ENCODE measurements around the gene LRRFIP2. TPM values are rescaled to one million over a fixed set of nuclear protein-coding genes. Genes with fewer than 3 reads are reported as not detected.

The LRRFIP2 gene
- total RNA-seq, 1 donor from 2014 or later: 40.0 TPM

GRCh38 chr3:37014620-37015019, 159.8 kb downstream of the LRRFIP2 start:
- no peak overlapping the region for H3K4me3 Mint-ChIP-seq (ENCODE audit: unreplicated experiment)

More at GRCh38 chr3:37014620-37015019, 159.8 kb downstream of the LRRFIP2 start:
- Mint-ChIP-seq H3K27me3 (ENCODE audit: unreplicated experiment) (peaks cover 2% of the 10 kb centered on the region), H3K9me3 (ENCODE audit: unreplicated experiment) (no peaks in the 10 kb centered on the region), H3K36me3 (ENCODE audit: low read depth, unreplicated experiment) (peaks cover 39% of the 10 kb centered on the region), H3K4me1 (ENCODE audit: unreplicated experiment) (no peaks in the 10 kb centered on the region), H3K27ac (ENCODE audit: unreplicated experiment) (no peak overlapping the region)
- no peak for TF ChIP-seq CTCF (IDR thresholded peaks at IDR 0.05; ENCODE audit: unreplicated experiment)
- DNase-seq (ENCODE audit: low spot score): no peak

Other genes starting within 250 kb of the LRRFIP2 start
- gene TRANK1, start 229.5 kb downstream of the LRRFIP2 start, total RNA-seq (ENCODE audit: unreplicated experiment): 2.8 TPM
- 15.3 TPM for gene EPM2AIP1, start 181.5 kb downstream of the LRRFIP2 start, total RNA-seq (ENCODE audit: unreplicated experiment)
- 42.9 TPM for gene MLH1, start 181.1 kb downstream of the LRRFIP2 start, total RNA-seq (ENCODE audit: unreplicated experiment)
- gene GOLGA4, start 68.7 kb upstream of the LRRFIP2 start, total RNA-seq (ENCODE audit: unreplicated experiment): 51.1 TPM